Measurements from ENCODE around the gene ADAT3.
"Not testable (repeated sequence)": the region's sequence is repeated elsewhere in the genome, so short reads cannot be mapped to it uniquely, and the experiment has no call there.

Gene ADAT3

GRCh38 chr19:1866693-1867348 is 38.4 kb upstream of the ADAT3 start:
- DNase-seq (ENCODE audit: low read depth), result no peak

GRCh38 chr19:1867349-1867724 is 37.9 kb upstream of the ADAT3 start:
- DNase-seq (ENCODE audit: low read depth), result no peak

- no peak for DNase-seq (ENCODE audit: low read depth)
These were observed 36.2 kb upstream of the ADAT3 start for GRCh38 chr19:1868971-1869370.

GRCh38 chr19:1871140-1871597 is 34.0 kb upstream of the ADAT3 start:
- no peak for DNase-seq (ENCODE audit: low read depth)

- DNase-seq (ENCODE audit: low read depth), result no peak
These were observed 33.6 kb upstream of the ADAT3 start for GRCh38 chr19:1871630-1872029.

GRCh38 chr19:1872807-1873523 is 32.2 kb upstream of the ADAT3 start:
- no peak for DNase-seq (ENCODE audit: low read depth)

- no peak for DNase-seq (ENCODE audit: low read depth)
These were observed 31.4 kb upstream of the ADAT3 start for GRCh38 chr19:1873524-1874473.

- no peak for DNase-seq (ENCODE audit: low read depth)
These were observed 30.5 kb upstream of the ADAT3 start for GRCh38 chr19:1874554-1875185.

GRCh38 chr19:1875265-1875645 is 29.9 kb upstream of the ADAT3 start:
- DNase-seq (ENCODE audit: low read depth), result not testable (repeated sequence)

- no peak for DNase-seq (ENCODE audit: low read depth)
These were observed 29.3 kb upstream of the ADAT3 start for GRCh38 chr19:1875646-1876495.

- not testable (repeated sequence) for DNase-seq (ENCODE audit: low read depth)
These were observed 28.5 kb upstream of the ADAT3 start for GRCh38 chr19:1876496-1877279.

- DNase-seq (ENCODE audit: low read depth), result not testable (repeated sequence)
These were observed 27.9 kb upstream of the ADAT3 start for GRCh38 chr19:1877280-1877660.

- DNase-seq (ENCODE audit: low read depth), result not testable (repeated sequence)
These were observed 26.6 kb upstream of the ADAT3 start for GRCh38 chr19:1878583-1878982.

- DNase-seq (ENCODE audit: low read depth), result not testable (repeated sequence)
These were observed 25.2 kb upstream of the ADAT3 start for GRCh38 chr19:1879982-1880381.

- DNase-seq (ENCODE audit: low read depth), result no peak
These were observed 24.4 kb upstream of the ADAT3 start for GRCh38 chr19:1880611-1881392.

- not testable (repeated sequence) for DNase-seq (ENCODE audit: low read depth)
These were observed 23.7 kb upstream of the ADAT3 start for GRCh38 chr19:1881393-1882088.

GRCh38 chr19:1882089-1882785 is 23.0 kb upstream of the ADAT3 start:
- no peak for DNase-seq (ENCODE audit: low read depth)

Measured in HS-5 (cell line).